Measurements from ENCODE around the gene CNTFR. TPM values are rescaled to one million over a fixed set of nuclear protein-coding genes. Genes with fewer than 3 reads are reported as not detected.

Gene CNTFR
- total and polyA plus RNA-seq, 10 of the 15 experiments (the other 5 are each of a cell fraction or from before 2014, with no cell fraction given) = not detected

GRCh38 chr9:34570809-34571480, 18.6 kb downstream of the CNTFR start:
- Histone ChIP-seq H3K27me3 (replicated peaks in 1 of 2; ENCODE audit: control insufficient read depth in 2 of 2, insufficient read depth in 2 of 2, low read length in 1 of 2) (peaks cover 6 to 9% of the 10 kb centered on the region in 2 experiments; a peak in 3 of 4 replicates), H3K9me3 (replicated peaks; ENCODE audit: control insufficient read depth, insufficient read depth, low read length) (no peaks in the 10 kb centered on the region), H3K9ac (ENCODE audit: control insufficient read depth, insufficient read depth, low read length) (no peak overlapping the region), H3K4me1 (ENCODE audit: control insufficient read depth, insufficient read depth, low read length) (no peaks in the 10 kb centered on the region), H3K27ac (ENCODE audit: control insufficient read depth, insufficient read depth) (no peak overlapping the region), H3K4me3 (no peak overlapping the region), H2AFZ (ENCODE audit: control insufficient read depth, low read depth, low read length) (no peak overlapping the region), H3K4me2 (ENCODE audit: control insufficient read depth, insufficient read depth) (no peak overlapping the region), H4K20me1 (ENCODE audit: control insufficient read depth, insufficient read depth) (no peaks in the 10 kb centered on the region), H3K36me3 (ENCODE audit: control insufficient read depth in 2 of 2, insufficient read depth in 2 of 2, low read length in 1 of 2) (no peaks in the 10 kb centered on the region), H3K79me2 (ENCODE audit: control insufficient read depth, insufficient read depth, low read length) (no peaks in the 10 kb centered on the region)
- in situ Hi-C loops (cut with MboI) = no loop called here
- POLR2A ChIA-PET = no interaction called here
- ATAC-seq = peak; percentile 14; the same call in 1 of the 3 replicates
- RAD21 ChIA-PET (ENCODE audit: unreplicated experiment) = no interaction called here
- FAIRE-seq = no peak
- BruUV-seq (replicated peaks) = no TSS peak
- SMC1A ChIA-PET (ENCODE audit: uncharacterized antibody, unreplicated experiment) = no interaction called here
- CTCF ChIA-PET = interaction anchor here (1.3 to 2.1 kb wide), 2 partner anchors 23 to 167 kb away, joined by 4 to 6 read pairs; no protein-coding TSS in a partner anchor
- DNase-seq (ENCODE audit: low read depth, low spot score) = no peak
- intact Hi-C loops (cut with micrococcal nuclease; ENCODE audit: unreplicated experiment) = no loop called here
- 20% methylated on average over 7 of the region's 7 CpGs for WGBS (ENCODE audit: insufficient coverage, insufficient replicate concordance, low lambda C conversion rate, missing lambda C conversion rate)
- TF ChIP-seq BCLAF1 (IDR thresholded peaks at IDR 0.05) (no peak), ZNF207 (IDR thresholded peaks at IDR 0.05; ENCODE audit: borderline replicate concordance) (no peak), SREBF2 (IDR thresholded peaks at IDR 0.05; ENCODE audit: low read length) (no peak), NR2C2 (IDR thresholded peaks at IDR 0.05; ENCODE audit: borderline replicate concordance, control insufficient read depth, insufficient read length, low read depth) (no peak), NFIC (IDR thresholded peaks at IDR 0.05; ENCODE audit: low read depth, low read length) (no peak), NFXL1 (IDR thresholded peaks at IDR 0.05; ENCODE audit: borderline replicate concordance) (no peak), ZBTB4 (CRISPR knock-in tag; IDR thresholded peaks at IDR 0.05) (no peak), RAD51 (IDR thresholded peaks at IDR 0.05) (no peak), SMAD5 (IDR thresholded peaks at IDR 0.05; ENCODE audit: low read depth) (no peak), ETV6 (conservative IDR thresholded peaks at IDR 0.05 in 1 of 2, IDR thresholded peaks at IDR 0.05 in 1 of 2; ENCODE audit: borderline replicate concordance in 1 of 2, low read depth in 1 of 2) (no peak), KLF5 (IDR thresholded peaks at IDR 0.05; ENCODE audit: partially characterized antibody) (no peak), JUNB (IDR thresholded peaks at IDR 0.05) (no peak), BRCA1 (IDR thresholded peaks at IDR 0.05; ENCODE audit: low read depth, low read length) (no peak), ZNF687 (IDR thresholded peaks at IDR 0.05) (no peak)
